Measurements from ENCODE around the gene CISD3.

DNA sequence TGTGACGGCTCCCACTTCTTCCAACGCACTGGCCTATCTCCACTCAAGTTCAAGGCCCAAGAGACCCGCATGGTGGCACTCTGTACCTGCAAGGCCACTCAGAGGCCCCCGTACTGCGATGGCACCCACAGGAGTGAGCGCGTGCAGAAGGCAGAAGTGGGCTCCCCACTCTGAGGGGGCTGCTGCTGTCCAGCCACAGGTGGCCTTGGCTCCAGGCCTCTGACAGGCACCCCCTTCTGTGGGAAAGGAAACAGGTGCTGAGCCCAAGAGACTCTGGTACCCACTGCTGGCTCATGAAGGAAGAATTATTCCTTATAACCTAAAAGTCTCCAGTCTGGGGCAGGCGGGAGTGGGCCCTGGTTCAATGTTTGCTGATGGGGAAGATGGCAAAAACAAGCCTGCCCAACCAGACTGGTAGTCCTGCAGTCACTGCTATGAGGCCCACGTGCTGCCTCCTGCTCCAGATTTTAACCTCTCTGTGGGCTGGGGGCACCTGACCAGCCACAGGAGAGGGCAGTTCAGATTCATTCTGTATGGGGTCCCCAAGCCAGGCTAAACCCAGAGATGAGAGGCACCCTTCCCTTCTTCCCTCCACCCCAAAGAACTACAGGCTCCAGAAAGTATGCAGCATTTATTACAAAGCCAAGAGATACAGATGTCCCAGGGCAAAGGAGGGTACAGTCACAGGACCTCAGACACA lies 3.3 kb downstream of the CISD3 start:
- no peak for TF ChIP-seq POLR2A (IDR thresholded peaks at IDR 0.05)
- TF ChIP-seq, protein P1, sequence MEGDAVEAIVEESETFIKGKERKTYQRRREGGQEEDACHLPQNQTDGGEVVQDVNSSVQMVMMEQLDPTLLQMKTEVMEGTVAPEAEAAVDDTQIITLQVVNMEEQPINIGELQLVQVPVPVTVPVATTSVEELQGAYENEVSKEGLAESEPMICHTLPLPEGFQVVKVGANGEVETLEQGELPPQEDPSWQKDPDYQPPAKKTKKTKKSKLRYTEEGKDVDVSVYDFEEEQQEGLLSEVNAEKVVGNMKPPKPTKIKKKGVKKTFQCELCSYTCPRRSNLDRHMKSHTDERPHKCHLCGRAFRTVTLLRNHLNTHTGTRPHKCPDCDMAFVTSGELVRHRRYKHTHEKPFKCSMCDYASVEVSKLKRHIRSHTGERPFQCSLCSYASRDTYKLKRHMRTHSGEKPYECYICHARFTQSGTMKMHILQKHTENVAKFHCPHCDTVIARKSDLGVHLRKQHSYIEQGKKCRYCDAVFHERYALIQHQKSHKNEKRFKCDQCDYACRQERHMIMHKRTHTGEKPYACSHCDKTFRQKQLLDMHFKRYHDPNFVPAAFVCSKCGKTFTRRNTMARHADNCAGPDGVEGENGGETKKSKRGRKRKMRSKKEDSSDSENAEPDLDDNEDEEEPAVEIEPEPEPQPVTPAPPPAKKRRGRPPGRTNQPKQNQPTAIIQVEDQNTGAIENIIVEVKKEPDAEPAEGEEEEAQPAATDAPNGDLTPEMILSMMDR (IDR thresholded peaks at IDR 0.05): no peak
